IPS DF 6.9 (cell line): ENCODE measurements around the gene TSC22D1.

Source experiments
- DNase-seq: peaks from one replicate; pipeline ENCODE4 v3.0.0-alpha.2; 2013; ENCODE audit warnings: low read depth, low spot score
- H3K27ac ChIP-seq: one replicate; pipeline ENCODE4 v1.5.1; 2013; ENCODE audit warnings: low read length, control low read depth
- H3K27me3 ChIP-seq: 2 replicates; pipeline ENCODE4 v1.6.1; 2013; ENCODE audit warnings: mild to moderate bottlenecking, low read length; ENCODE audit not compliant: control insufficient read depth, insufficient read depth
- H3K36me3 ChIP-seq: 2 replicates; pipeline ENCODE4 v1.6.1; 2013; ENCODE audit warnings: low read length; ENCODE audit not compliant: control insufficient read depth, insufficient read depth
- H3K4me1 ChIP-seq: 2 replicates; pipeline ENCODE4 v1.6.1; 2013; ENCODE audit warnings: low read length; ENCODE audit not compliant: control insufficient read depth, insufficient read depth
- H3K4me3 ChIP-seq: 2 replicates; pipeline ENCODE4 v1.5.1; 2013; ENCODE audit warnings: mild to moderate bottlenecking, low read length
- H3K9me3 ChIP-seq: 2 replicates; pipeline ENCODE4 v1.6.1; 2013; ENCODE audit warnings: low read length, inconsistent platforms; ENCODE audit not compliant: control insufficient read depth, insufficient read depth
- WGBS: extraction: QIAGEN DNeasy Blood & Tissue Kit; methylation state at CpG from one replicate; pipeline ENCODE4 v1.1.7; 2013; ENCODE audit warnings: mixed read lengths, missing lambda C conversion rate; ENCODE audit not compliant: insufficient read length, insufficient coverage; 5-methylcytosine and 5-hydroxymethylcytosine counted together

TSC22D1 gene

GRCh38 chr13:44508562-44509077 is 67.5 kb downstream of the TSC22D1 start:
- DNase-seq: no peak
- 100% methylated on average over 1 of the region's 3 CpGs for WGBS

GRCh38 chr13:44507639-44508038 is 68.5 kb downstream of the TSC22D1 start:
- Histone ChIP-seq H3K27me3 (no peaks in the 10 kb centered on the region), H3K4me3 (no peak overlapping the region), H3K9me3 (no peaks in the 10 kb centered on the region), H3K36me3 (no peaks in the 10 kb centered on the region), H3K27ac (no peak overlapping the region), H3K4me1 (peaks cover 4% of the 10 kb centered on the region; the same call in 1 of the 2 replicates)
- DNase-seq: no peak
- no CpG with 5 or more reads among the region's 4 CpGs for WGBS

More at GRCh38 chr13:44508562-44509077, 67.5 kb downstream of the TSC22D1 start:
- Histone ChIP-seq H3K36me3 (no peaks in the 10 kb centered on the region), H3K27ac (no peak overlapping the region), H3K9me3 (no peaks in the 10 kb centered on the region), H3K27me3 (no peaks in the 10 kb centered on the region), H3K4me1 (peaks cover 4% of the 10 kb centered on the region; the same call in 1 of the 2 replicates), H3K4me3 (no peak overlapping the region)

GRCh38 chr13:44506719-44507118 is 69.4 kb downstream of the TSC22D1 start:
- no peaks in the 10 kb centered on the region for H3K27me3 ChIP-seq
- no peak for DNase-seq
- peaks cover 4% of the 10 kb centered on the region; the same call in 1 of the 2 replicates for H3K4me1 ChIP-seq
- no peaks in the 10 kb centered on the region for H3K36me3 ChIP-seq
- no peak overlapping the region for H3K27ac ChIP-seq
- H3K4me3 ChIP-seq: no peak overlapping the region
- WGBS: no CpG with 5 or more reads among the region's 1 CpG
- H3K9me3 ChIP-seq: no peaks in the 10 kb centered on the region

- H3K4me1 ChIP-seq: peaks cover 4% of the 10 kb centered on the region; the same call in 1 of the 2 replicates
- DNase-seq: no peak
Observed at GRCh38 chr13:44506251-44506650, 69.9 kb downstream of the TSC22D1 start.

DNA sequence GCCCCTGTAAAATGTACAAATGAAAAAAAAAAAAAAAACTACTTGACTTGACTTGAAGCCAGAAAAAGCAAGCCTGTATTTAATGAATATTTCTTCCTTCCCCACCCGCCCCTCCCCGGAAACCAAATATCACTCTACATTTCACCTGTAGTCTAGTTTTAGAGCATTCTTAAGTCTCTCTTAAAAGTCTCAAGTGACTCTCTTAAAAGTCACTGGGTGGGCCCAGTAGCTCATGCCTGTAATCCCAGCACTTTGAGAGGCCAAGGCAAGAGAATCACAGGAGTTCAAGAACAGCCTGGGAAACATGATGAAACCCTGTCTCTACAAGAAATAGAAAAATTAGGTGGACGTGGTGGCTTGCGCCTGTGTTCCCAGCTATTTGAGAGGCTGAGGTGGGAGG is 72.0 kb downstream of the TSC22D1 start:
- no CpG with 5 or more reads among the region's 4 CpGs for WGBS
- H3K27me3 ChIP-seq: no peaks in the 10 kb centered on the region
- H3K4me1 ChIP-seq: peaks cover 4% of the 10 kb centered on the region; the same call in 1 of the 2 replicates
- no peak overlapping the region for H3K27ac ChIP-seq
- no peak overlapping the region for H3K4me3 ChIP-seq
- no peaks in the 10 kb centered on the region for H3K9me3 ChIP-seq
- H3K36me3 ChIP-seq: no peaks in the 10 kb centered on the region
- no peak for DNase-seq

More at GRCh38 chr13:44506251-44506650, 69.9 kb downstream of the TSC22D1 start:
- no peaks in the 10 kb centered on the region for H3K36me3 ChIP-seq
- no peak overlapping the region for H3K27ac ChIP-seq
- H3K4me3 ChIP-seq: no peak overlapping the region
- no peaks in the 10 kb centered on the region for H3K9me3 ChIP-seq
- no peaks in the 10 kb centered on the region for H3K27me3 ChIP-seq
- no CpG with 5 or more reads among the region's 3 CpGs for WGBS

- Histone ChIP-seq H3K9me3 (no peaks in the 10 kb centered on the region), H3K36me3 (no peaks in the 10 kb centered on the region), H3K4me1 (peaks cover 1% of the 10 kb centered on the region; the same call in 1 of the 2 replicates), H3K4me3 (no peak overlapping the region), H3K27me3 (no peaks in the 10 kb centered on the region), H3K27ac (no peak overlapping the region)
- no peak for DNase-seq
Observed at GRCh38 chr13:44498969-44499368, 77.2 kb downstream of the TSC22D1 start.

DNA sequence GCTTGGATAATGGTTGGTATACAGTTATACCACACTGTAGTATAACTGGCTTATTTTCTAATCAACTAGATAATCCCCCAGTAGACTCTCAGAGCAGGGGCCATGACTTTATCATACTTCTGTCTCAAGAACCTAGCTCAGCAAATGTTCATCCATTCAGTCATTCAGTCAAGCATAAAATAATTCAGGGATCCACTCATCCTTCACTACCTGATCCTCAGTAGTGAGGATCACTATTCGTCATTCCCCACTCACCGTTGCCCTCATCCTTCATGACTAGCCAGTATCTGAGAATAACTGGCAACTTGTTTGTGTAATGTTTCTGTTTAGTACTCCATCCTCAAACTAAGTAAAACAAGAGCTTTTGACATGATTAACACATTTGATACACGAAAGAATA is 77.6 kb downstream of the TSC22D1 start:
- Histone ChIP-seq H3K9me3 (no peaks in the 10 kb centered on the region), H3K27ac (no peak overlapping the region), H3K4me1 (peaks cover 1% of the 10 kb centered on the region; the same call in 1 of the 2 replicates), H3K27me3 (no peaks in the 10 kb centered on the region), H3K4me3 (no peak overlapping the region), H3K36me3 (no peaks in the 10 kb centered on the region)
- DNase-seq: no peak
- WGBS: no CpG with 5 or more reads among the region's 3 CpGs

DNA sequence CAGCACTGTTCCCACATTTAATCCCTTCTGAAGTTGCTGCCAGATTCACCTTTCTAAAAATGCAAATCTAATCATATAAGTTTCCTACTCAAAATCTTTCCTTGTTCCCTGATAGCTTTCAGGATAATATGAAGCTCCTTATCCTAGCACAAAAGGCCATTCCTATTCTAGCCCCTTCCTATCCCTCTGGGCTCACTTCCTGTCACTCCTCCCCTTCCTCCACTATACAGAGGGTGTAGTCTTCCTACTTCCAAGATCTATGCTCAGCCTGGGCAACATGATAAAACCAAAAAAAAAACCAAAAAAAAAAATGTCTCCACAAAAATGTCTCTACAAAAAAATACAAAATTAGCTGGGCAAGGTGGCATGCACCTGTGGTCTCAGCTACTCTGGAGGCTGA is 78.3 kb downstream of the TSC22D1 start:
- Histone ChIP-seq H3K36me3 (no peaks in the 10 kb centered on the region), H3K27me3 (no peaks in the 10 kb centered on the region), H3K4me3 (no peak overlapping the region), H3K9me3 (no peaks in the 10 kb centered on the region), H3K4me1 (peaks cover 2% of the 10 kb centered on the region), H3K27ac (no peak overlapping the region)
- DNase-seq: no peak

- H3K4me1 ChIP-seq: peaks cover 2% of the 10 kb centered on the region
Observed at GRCh38 chr13:44493213-44493812, 82.8 kb downstream of the TSC22D1 start.

DNA sequence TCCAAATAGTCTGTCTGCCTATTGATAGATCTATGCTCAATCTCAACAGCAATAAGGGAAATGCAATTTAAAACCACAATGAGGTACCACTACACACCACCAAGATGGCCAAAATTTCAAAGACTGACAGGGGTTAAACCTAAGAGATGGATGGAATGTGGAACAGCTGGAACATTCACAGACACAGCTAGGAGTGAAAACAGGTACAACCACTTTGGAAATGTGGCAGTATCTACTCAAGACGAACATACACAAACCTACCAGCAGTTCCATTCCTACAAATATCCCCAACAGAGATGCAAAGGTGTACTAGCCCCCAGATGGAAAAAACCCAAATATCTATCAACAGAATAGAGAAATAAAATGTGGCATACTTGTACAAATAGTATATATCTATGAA is 86.4 kb downstream of the TSC22D1 start:
- peaks cover 1% of the 10 kb centered on the region; the same call in 1 of the 2 replicates for H3K4me1 ChIP-seq
- H3K36me3 ChIP-seq: no peaks in the 10 kb centered on the region
- H3K4me3 ChIP-seq: no peak overlapping the region
- DNase-seq: no peak
- H3K9me3 ChIP-seq: no peaks in the 10 kb centered on the region
- no CpG with 5 or more reads among the region's 1 CpG for WGBS
- H3K27ac ChIP-seq: no peak overlapping the region
- H3K27me3 ChIP-seq: no peaks in the 10 kb centered on the region

More at GRCh38 chr13:44493213-44493812, 82.8 kb downstream of the TSC22D1 start:
- Histone ChIP-seq H3K4me3 (no peak overlapping the region), H3K9me3 (no peaks in the 10 kb centered on the region), H3K27me3 (no peaks in the 10 kb centered on the region), H3K27ac (no peak overlapping the region), H3K36me3 (no peaks in the 10 kb centered on the region)
- WGBS: no CpG with 5 or more reads among the region's 3 CpGs
- no peak for DNase-seq

DNA sequence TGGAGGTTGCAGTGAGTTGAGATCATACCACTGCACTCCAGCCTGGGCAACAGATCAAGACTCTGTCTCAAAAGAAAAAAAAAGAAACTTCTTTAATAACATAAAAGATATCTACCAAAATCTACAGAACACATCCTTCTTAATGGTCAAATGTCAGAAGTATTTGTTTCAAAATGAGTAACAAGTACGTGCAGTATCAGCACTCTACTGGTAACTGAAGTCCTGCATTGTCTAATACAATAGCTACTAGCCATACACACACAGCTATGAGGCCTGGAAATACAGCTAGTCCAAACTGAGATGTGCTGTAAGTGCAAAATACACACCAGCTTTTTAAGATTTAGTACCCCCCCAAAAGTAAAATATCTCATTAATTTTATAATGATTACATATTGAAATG is 88.1 kb downstream of the TSC22D1 start:
- no peaks in the 10 kb centered on the region for H3K36me3 ChIP-seq
- H3K27me3 ChIP-seq: no peaks in the 10 kb centered on the region
- WGBS: no CpG with 5 or more reads among the region's 1 CpG

More for the DNA sequence above, 88.1 kb downstream of the TSC22D1 start:
- Histone ChIP-seq H3K27ac (no peak overlapping the region), H3K4me1 (no peaks in the 10 kb centered on the region; the same call in 1 of the 2 replicates), H3K4me3 (no peak overlapping the region), H3K9me3 (no peaks in the 10 kb centered on the region)
- no peak for DNase-seq
